ENCODE results near the gene ANXA6. TPM values are rescaled to one million over a fixed set of nuclear protein-coding genes. Genes with fewer than 3 reads are reported as not detected.

Gene ANXA6
- total RNA-seq, 1 experiment from 2014 or later: 277 TPM

DNA sequence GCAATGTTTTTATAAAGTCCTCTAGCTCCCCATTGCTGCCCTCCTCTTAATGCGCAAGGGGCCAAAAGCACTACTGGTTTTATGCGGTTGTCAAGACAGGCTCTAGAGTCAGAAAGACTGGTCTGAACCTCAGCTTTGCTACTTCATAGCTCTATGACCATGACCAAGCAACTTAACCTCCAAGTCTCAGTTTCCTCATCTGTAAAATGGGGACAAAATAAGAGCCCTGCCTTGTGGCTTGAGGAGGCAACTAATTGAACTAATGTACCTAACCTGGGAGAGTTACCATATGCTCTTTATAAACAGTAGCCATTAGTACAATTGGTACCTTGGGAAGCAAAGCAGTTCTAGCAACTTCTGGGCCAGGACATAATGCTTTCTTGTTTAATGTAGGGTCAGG lies 36.5 kb downstream of the ANXA6 start:
- no peak for DNase-seq
- no peaks in the 10 kb centered on the region for H3K9me2 ChIP-seq (replicated peaks; ENCODE audit: insufficient read depth, low read length)
- H3K9me3 ChIP-seq (ENCODE audit: low read length): no peaks in the 10 kb centered on the region
- H4K20me1 ChIP-seq (ENCODE audit: insufficient read depth, low read depth, low read length): no peaks in the 10 kb centered on the region
- H3K27me3 ChIP-seq (ENCODE audit: low read length): no peaks in the 10 kb centered on the region
- H2AFZ ChIP-seq (ENCODE audit: low read length): no peak overlapping the region
- H3K4me2 ChIP-seq (ENCODE audit: low read depth, low read length, poor library complexity, severe bottlenecking): no peak overlapping the region
- H3K36me3 ChIP-seq (ENCODE audit: insufficient read depth, low read length): peaks cover 52% of the 10 kb centered on the region
- H3K9ac ChIP-seq (ENCODE audit: low read length): no peak overlapping the region
- H3K4me3 ChIP-seq (ENCODE audit: low read length): no peak overlapping the region
- H3K79me2 ChIP-seq (ENCODE audit: low read length): 0 out of 2 replicates have a peak, but pooled peaks cover 3% of the 10 kb centered on the region
- no peak overlapping the region for H3K27ac ChIP-seq (ENCODE audit: low read length)
- peaks cover 36% of the 10 kb centered on the region for H3K4me1 ChIP-seq (ENCODE audit: low read length)

DNA sequence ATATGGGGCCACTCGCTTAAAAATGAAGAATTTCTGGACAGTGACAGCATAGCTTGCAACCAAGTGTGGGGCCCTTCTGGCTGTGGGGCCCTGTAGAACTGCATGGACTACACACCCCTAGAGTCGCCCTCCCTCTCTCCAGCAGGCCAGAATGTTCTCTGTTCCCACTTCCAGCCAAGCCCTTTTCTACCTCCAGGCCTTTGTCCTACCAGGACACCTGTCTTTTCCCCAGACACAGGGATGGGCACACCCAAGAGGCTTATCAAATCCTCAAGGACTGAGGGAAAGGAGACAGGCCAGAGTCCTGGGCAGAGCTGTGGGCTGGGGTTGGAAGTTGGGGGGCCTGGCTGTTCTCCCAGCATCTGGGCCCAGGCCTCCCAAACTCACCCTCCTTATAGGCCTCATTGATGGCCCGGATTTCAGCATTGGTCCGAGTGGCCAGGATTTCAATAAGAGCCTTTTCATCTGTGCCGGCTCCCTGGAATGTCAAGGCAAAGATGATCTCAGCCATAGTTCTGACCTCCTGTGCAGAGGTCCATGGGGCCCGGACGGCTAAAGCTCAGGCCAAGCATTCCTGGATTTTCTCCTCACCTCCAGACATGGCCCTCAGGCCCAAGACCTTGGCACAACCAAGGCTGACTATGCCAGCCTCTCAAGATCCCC lies 38.5 kb downstream of the ANXA6 start:
- Histone ChIP-seq H3K9ac (ENCODE audit: low read length) (no peak overlapping the region), H2AFZ (ENCODE audit: low read length) (no peak overlapping the region), H3K4me2 (ENCODE audit: low read depth, low read length, poor library complexity, severe bottlenecking) (no peak overlapping the region), H3K36me3 (ENCODE audit: insufficient read depth, low read length) (peaks cover 62% of the 10 kb centered on the region), H3K79me2 (ENCODE audit: low read length) (0 out of 2 replicates have a peak, but pooled peaks cover 3% of the 10 kb centered on the region), H3K4me1 (ENCODE audit: low read length) (peaks cover 24% of the 10 kb centered on the region), H3K4me3 (ENCODE audit: low read length) (no peak overlapping the region), H3K9me2 (replicated peaks; ENCODE audit: insufficient read depth, low read length) (no peaks in the 10 kb centered on the region), H4K20me1 (ENCODE audit: insufficient read depth, low read depth, low read length) (no peaks in the 10 kb centered on the region), H3K27ac (ENCODE audit: low read length) (no peak overlapping the region), H3K9me3 (ENCODE audit: low read length) (no peaks in the 10 kb centered on the region), H3K27me3 (ENCODE audit: low read length) (no peaks in the 10 kb centered on the region)
- DNase-seq: no peak

DNA sequence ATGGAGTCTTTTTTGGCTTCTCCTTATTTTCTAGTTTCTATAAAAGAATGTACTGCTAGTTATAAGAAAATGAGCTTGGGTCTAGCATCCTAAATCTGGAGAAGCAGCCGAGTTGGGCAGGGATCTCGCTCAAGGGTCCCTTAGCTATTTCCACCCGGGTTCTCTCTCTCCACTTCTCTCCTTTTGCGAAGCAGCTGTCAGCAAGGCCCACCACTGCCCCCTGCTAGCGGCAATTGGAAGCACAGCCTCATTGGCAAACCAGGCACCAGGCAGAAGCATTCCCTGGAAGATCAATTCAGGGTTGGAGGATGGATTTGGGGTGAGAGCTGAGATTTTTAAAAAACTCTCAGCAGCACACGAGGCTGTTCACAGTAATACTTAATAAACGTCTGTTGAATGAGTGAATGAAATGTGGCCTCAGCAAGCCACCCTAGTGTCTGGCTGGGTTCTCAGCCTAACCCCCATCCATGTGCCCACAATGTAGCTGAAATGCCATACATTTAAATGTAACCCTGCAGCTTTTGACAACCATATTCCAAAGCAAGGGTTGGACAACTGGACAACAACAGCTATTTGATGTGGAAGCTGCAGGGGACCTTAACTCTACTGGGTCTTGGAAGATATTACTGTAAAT lies 42.2 kb downstream of the ANXA6 start:
- no peak overlapping the region for H3K4me3 ChIP-seq (ENCODE audit: low read length)
- peak; percentile 85 for DNase-seq
- no peak overlapping the region for H3K9ac ChIP-seq (ENCODE audit: low read length)
- no peak overlapping the region for H2AFZ ChIP-seq (ENCODE audit: low read length)
- H3K27me3 ChIP-seq (ENCODE audit: low read length): no peaks in the 10 kb centered on the region
- no peaks in the 10 kb centered on the region for H4K20me1 ChIP-seq (ENCODE audit: insufficient read depth, low read depth, low read length)
- H3K79me2 ChIP-seq (ENCODE audit: low read length): no peaks in the 10 kb centered on the region
- peaks cover 45% of the 10 kb centered on the region for H3K36me3 ChIP-seq (ENCODE audit: insufficient read depth, low read length)
- no peaks in the 10 kb centered on the region for H3K9me2 ChIP-seq (replicated peaks; ENCODE audit: insufficient read depth, low read length)
- peaks cover 41% of the 10 kb centered on the region for H3K4me1 ChIP-seq (ENCODE audit: low read length)
- peak overlapping the region; percentile 53 for H3K27ac ChIP-seq (ENCODE audit: low read length)
- no peaks in the 10 kb centered on the region for H3K9me3 ChIP-seq (ENCODE audit: low read length)
- no peak overlapping the region for H3K4me2 ChIP-seq (ENCODE audit: low read depth, low read length, poor library complexity, severe bottlenecking)

GRCh38 chr5:151113651-151114050 lies 43.9 kb downstream of the ANXA6 start:
- no peak overlapping the region for H3K4me3 ChIP-seq (ENCODE audit: low read length)

GRCh38 chr5:151110992-151111391 lies 46.6 kb downstream of the ANXA6 start:
- Histone ChIP-seq H3K27ac (ENCODE audit: low read length) (peak overlapping the region; percentile 84), H2AFZ (ENCODE audit: low read length) (no peak overlapping the region), H3K79me2 (ENCODE audit: low read length) (no peaks in the 10 kb centered on the region), H3K9me2 (replicated peaks; ENCODE audit: insufficient read depth, low read length) (no peaks in the 10 kb centered on the region), H3K4me2 (ENCODE audit: low read depth, low read length, poor library complexity, severe bottlenecking) (peak overlapping the region; percentile 58), H3K4me1 (ENCODE audit: low read length) (peaks cover 47% of the 10 kb centered on the region), H3K4me3 (ENCODE audit: low read length) (peak overlapping the region; percentile 44; the same call in 1 of the 2 replicates), H3K36me3 (ENCODE audit: insufficient read depth, low read length) (peaks cover 67% of the 10 kb centered on the region), H3K9ac (ENCODE audit: low read length) (peak overlapping the region; percentile 38; the same call in 1 of the 2 replicates), H4K20me1 (ENCODE audit: insufficient read depth, low read depth, low read length) (no peaks in the 10 kb centered on the region), H3K9me3 (ENCODE audit: low read length) (no peaks in the 10 kb centered on the region), H3K27me3 (ENCODE audit: low read length) (no peaks in the 10 kb centered on the region)
- peak; percentile 70 for DNase-seq

More at GRCh38 chr5:151113651-151114050, 43.9 kb downstream of the ANXA6 start:
- H3K79me2 ChIP-seq (ENCODE audit: low read length): no peaks in the 10 kb centered on the region
- H3K4me2 ChIP-seq (ENCODE audit: low read depth, low read length, poor library complexity, severe bottlenecking): no peak overlapping the region
- DNase-seq: no peak
- no peak overlapping the region for H2AFZ ChIP-seq (ENCODE audit: low read length)
- no peaks in the 10 kb centered on the region for H4K20me1 ChIP-seq (ENCODE audit: insufficient read depth, low read depth, low read length)
- peak overlapping the region; percentile 2; the same call in 1 of the 2 replicates for H3K27ac ChIP-seq (ENCODE audit: low read length)
- H3K4me1 ChIP-seq (ENCODE audit: low read length): peaks cover 47% of the 10 kb centered on the region
- peaks cover 48% of the 10 kb centered on the region for H3K36me3 ChIP-seq (ENCODE audit: insufficient read depth, low read length)
- H3K9ac ChIP-seq (ENCODE audit: low read length): no peak overlapping the region
- no peaks in the 10 kb centered on the region for H3K27me3 ChIP-seq (ENCODE audit: low read length)
- H3K9me3 ChIP-seq (ENCODE audit: low read length): no peaks in the 10 kb centered on the region
- no peaks in the 10 kb centered on the region for H3K9me2 ChIP-seq (replicated peaks; ENCODE audit: insufficient read depth, low read length)

DNA sequence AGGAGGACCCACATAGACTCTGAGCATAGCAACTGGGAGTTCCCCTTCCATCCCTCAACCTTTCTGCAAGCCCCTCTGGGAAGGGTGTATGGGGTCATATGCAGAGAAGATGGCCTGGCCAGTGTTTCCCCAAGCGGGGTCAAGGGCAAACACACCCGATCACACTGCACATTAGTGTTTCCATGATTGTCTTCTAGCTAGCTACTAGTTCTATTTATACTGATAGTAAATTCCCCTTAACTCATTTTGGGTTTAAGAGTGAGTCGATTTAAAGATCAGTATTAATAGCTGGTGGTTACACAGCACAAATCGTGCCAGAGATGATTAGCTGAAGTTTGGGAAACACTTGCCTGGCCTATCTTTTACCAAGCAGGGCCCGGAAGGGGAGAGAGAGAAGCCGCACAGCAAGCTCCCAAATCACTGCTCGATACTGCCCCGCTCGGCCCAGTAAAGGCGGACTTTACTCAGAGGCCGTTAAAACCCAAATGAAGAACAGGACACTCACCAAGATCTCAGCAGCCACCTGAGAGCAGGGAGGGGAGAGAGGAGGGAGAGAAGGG lies 47.4 kb downstream of the ANXA6 start:
- H3K4me3 ChIP-seq (ENCODE audit: low read length): peak overlapping the region; percentile 44; the same call in 1 of the 2 replicates
- H3K4me2 ChIP-seq (ENCODE audit: low read depth, low read length, poor library complexity, severe bottlenecking): peak overlapping the region; percentile 58
- H3K79me2 ChIP-seq (ENCODE audit: low read length): no peaks in the 10 kb centered on the region
- DNase-seq: no peak
- no peak overlapping the region for H2AFZ ChIP-seq (ENCODE audit: low read length)
- peaks cover 44% of the 10 kb centered on the region for H3K4me1 ChIP-seq (ENCODE audit: low read length)
- no peaks in the 10 kb centered on the region for H3K27me3 ChIP-seq (ENCODE audit: low read length)
- no peaks in the 10 kb centered on the region for H3K9me2 ChIP-seq (replicated peaks; ENCODE audit: insufficient read depth, low read length)
- peak overlapping the region; percentile 38; the same call in 1 of the 2 replicates for H3K9ac ChIP-seq (ENCODE audit: low read length)
- peak overlapping the region; percentile 84 for H3K27ac ChIP-seq (ENCODE audit: low read length)
- no peaks in the 10 kb centered on the region for H4K20me1 ChIP-seq (ENCODE audit: insufficient read depth, low read depth, low read length)
- H3K36me3 ChIP-seq (ENCODE audit: insufficient read depth, low read length): peaks cover 71% of the 10 kb centered on the region
- H3K9me3 ChIP-seq (ENCODE audit: low read length): no peaks in the 10 kb centered on the region

DNA sequence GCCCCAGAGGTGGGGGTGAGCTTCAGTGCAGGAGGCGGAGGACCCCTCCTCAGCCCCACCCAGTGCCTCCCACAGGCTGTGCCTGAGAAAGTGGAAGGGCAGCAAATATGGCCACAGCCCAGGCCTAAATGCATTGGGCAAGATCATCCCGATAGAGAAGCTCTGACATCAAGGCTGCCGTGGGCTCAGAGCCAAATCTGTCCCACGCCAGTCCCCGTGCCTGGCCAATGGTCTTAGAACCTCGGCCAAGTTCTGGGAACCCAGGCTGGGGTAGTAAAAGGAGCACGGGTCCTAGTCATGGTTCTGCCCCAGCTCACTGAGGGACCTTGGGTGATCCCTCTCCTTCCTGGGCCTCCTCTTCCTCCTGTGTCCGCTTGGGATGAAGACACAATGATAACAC lies 49.0 kb downstream of the ANXA6 start:
- Histone ChIP-seq H2AFZ (ENCODE audit: low read length) (no peak overlapping the region), H3K27me3 (ENCODE audit: low read length) (no peaks in the 10 kb centered on the region), H3K9me3 (ENCODE audit: low read length) (no peaks in the 10 kb centered on the region), H3K4me1 (ENCODE audit: low read length) (peaks cover 34% of the 10 kb centered on the region), H3K4me2 (ENCODE audit: low read depth, low read length, poor library complexity, severe bottlenecking) (no peak overlapping the region), H3K9me2 (replicated peaks; ENCODE audit: insufficient read depth, low read length) (no peaks in the 10 kb centered on the region), H4K20me1 (ENCODE audit: insufficient read depth, low read depth, low read length) (no peaks in the 10 kb centered on the region), H3K27ac (ENCODE audit: low read length) (no peak overlapping the region), H3K9ac (ENCODE audit: low read length) (no peak overlapping the region), H3K36me3 (ENCODE audit: insufficient read depth, low read length) (peaks cover 71% of the 10 kb centered on the region), H3K4me3 (ENCODE audit: low read length) (no peak overlapping the region), H3K79me2 (ENCODE audit: low read length) (no peaks in the 10 kb centered on the region)
- DNase-seq: no peak

DNA sequence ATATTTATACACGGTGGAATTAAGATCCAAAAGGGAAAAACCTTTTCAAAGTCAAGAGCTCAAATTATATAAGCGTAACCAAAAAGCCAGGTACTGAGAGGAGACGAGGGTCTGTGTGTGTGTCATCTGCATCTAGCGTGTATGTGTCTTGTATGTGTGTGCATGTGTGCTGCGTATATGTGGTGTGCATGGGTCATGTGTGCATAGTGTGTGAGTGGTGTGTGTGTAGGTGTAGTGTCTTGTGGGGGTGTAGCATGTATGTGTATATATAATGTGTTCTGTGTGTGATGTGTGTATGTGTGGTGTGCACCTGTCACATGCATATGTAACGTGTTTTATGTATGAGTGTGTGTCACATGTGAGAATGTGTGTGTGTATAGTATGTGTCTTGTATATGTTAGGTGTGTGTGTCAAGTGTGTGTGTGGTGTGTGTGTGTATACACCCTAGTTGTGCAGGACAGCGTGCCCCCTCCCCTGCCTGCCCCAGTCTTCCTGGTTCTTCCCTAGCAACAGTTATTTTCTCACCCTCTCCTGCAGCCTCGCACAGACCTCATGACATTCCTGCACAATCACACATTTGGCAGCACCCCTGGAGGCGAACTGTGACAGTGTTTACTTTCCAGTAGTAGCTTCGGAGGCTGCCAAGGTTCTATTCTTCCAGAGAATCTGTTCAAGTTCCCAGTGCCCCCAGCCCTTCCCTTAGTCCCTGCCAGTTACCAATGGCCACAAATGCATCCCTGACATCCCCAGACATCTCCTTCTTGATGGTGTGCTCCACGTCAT lies 49.6 kb downstream of the ANXA6 start:
- Histone ChIP-seq H2AFZ (ENCODE audit: low read length) (no peak overlapping the region), H3K4me3 (ENCODE audit: low read length) (no peak overlapping the region), H3K9me3 (ENCODE audit: low read length) (no peaks in the 10 kb centered on the region), H4K20me1 (ENCODE audit: insufficient read depth, low read depth, low read length) (no peaks in the 10 kb centered on the region), H3K27me3 (ENCODE audit: low read length) (no peaks in the 10 kb centered on the region), H3K4me1 (ENCODE audit: low read length) (peaks cover 31% of the 10 kb centered on the region), H3K79me2 (ENCODE audit: low read length) (no peaks in the 10 kb centered on the region), H3K36me3 (ENCODE audit: insufficient read depth, low read length) (peaks cover 73% of the 10 kb centered on the region), H3K9ac (ENCODE audit: low read length) (no peak overlapping the region), H3K27ac (ENCODE audit: low read length) (no peak overlapping the region), H3K9me2 (replicated peaks; ENCODE audit: insufficient read depth, low read length) (no peaks in the 10 kb centered on the region), H3K4me2 (ENCODE audit: low read depth, low read length, poor library complexity, severe bottlenecking) (no peak overlapping the region)
- DNase-seq: no peak
